Measurements from ENCODE around the gene CCL22. TPM values are rescaled to one million over a fixed set of nuclear protein-coding genes. Genes with fewer than 3 reads are reported as not detected.

CCL22 gene
- total RNA-seq, 1 experiment from 2014 or later = not detected

- no peak for DNase-seq (ENCODE audit: low spot score)
These were observed 17.8 kb downstream of the CCL22 start for GRCh38 chr16:57376313-57376818.

- peak; percentile 42 for DNase-seq (ENCODE audit: low spot score)
These were observed 18.7 kb downstream of the CCL22 start for GRCh38 chr16:57377080-57377841.

- DNase-seq (ENCODE audit: low spot score) = no peak
These were observed 21.0 kb downstream of the CCL22 start for GRCh38 chr16:57379579-57379978.

GRCh38 chr16:57380671-57381462 is 22.3 kb downstream of the CCL22 start:
- DNase-seq (ENCODE audit: low spot score) = peak; percentile 44

- DNase-seq (ENCODE audit: low spot score) = no peak
These were observed 23.4 kb downstream of the CCL22 start for GRCh38 chr16:57381791-57382534.

- DNase-seq (ENCODE audit: low spot score) = no peak
These were observed 24.1 kb downstream of the CCL22 start for GRCh38 chr16:57382535-57383275.

GRCh38 chr16:57383276-57384247 is 25.0 kb downstream of the CCL22 start:
- DNase-seq (ENCODE audit: low spot score) = no peak

GRCh38 chr16:57384248-57385070 is 25.9 kb downstream of the CCL22 start:
- DNase-seq (ENCODE audit: low spot score) = no peak

GRCh38 chr16:57385083-57385482 is 26.5 kb downstream of the CCL22 start:
- DNase-seq (ENCODE audit: low spot score) = no peak

- no peak for DNase-seq (ENCODE audit: low spot score)
These were observed 27.9 kb downstream of the CCL22 start for GRCh38 chr16:57386381-57386951.

- DNase-seq (ENCODE audit: low spot score) = no peak
These were observed 29.2 kb downstream of the CCL22 start for GRCh38 chr16:57387598-57388354.

GRCh38 chr16:57388359-57389086 is 29.9 kb downstream of the CCL22 start:
- DNase-seq (ENCODE audit: low spot score) = no peak

- no peak for DNase-seq (ENCODE audit: low spot score)
These were observed 30.5 kb downstream of the CCL22 start for GRCh38 chr16:57389087-57389468.

- DNase-seq (ENCODE audit: low spot score) = no peak
These were observed 32.2 kb downstream of the CCL22 start for GRCh38 chr16:57390636-57391295.

- no peak for DNase-seq (ENCODE audit: low spot score)
These were observed 32.7 kb downstream of the CCL22 start for GRCh38 chr16:57391300-57391699.

- no peak for DNase-seq (ENCODE audit: low spot score)
These were observed 33.1 kb downstream of the CCL22 start for GRCh38 chr16:57391708-57392107.

GRCh38 chr16:57392694-57393093 is 34.1 kb downstream of the CCL22 start:
- DNase-seq (ENCODE audit: low spot score) = peak; percentile 28

Measured in HT-29 (cell line).